Anterior cingulate cortex (tissue), 58 donors: ENCODE measurements around the gene DPYSL3.
A peak's percentile ranks its signal among the peaks of the same experiment; 100 is the strongest.
"Not testable (repeated sequence)": the region's sequence is repeated elsewhere in the genome, so short reads cannot be mapped to it uniquely, and the experiment has no call there.

ENCODE experiments used
- DNase-seq, 58 donors: peaks; one replicate each; lab custom pipeline; 2025; lab: John Stamatoyannopoulos, UW

DPYSL3 gene

GRCh38 chr5:147384346-147385193, 125.3 kb downstream of the DPYSL3 start:
- no peak for DNase-seq

- peak in 7 of 58 donors; percentile 14 to 50 (median 19) for DNase-seq
Measured at GRCh38 chr5:147382776-147383175, 127.1 kb downstream of the DPYSL3 start.

DNA sequence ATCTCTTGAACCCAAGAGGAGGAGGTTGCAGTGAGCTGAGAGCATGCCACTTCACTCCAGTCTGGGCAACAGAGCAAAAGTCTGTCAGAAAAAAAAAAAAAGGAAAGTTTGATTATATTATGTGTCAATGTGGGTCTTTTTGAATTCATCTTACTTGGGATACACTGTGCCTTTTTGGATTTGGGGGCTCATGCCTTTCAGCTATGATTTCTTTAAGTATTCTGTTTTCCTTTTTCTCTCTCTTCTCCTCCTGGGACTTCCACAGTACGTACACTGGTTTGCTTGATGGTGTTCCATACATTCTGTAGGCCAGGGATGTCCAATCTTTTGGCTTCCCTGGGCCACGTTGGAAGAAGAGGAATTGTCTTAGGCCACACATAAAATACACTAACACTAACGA, 128.3 kb downstream of the DPYSL3 start:
- no peak for DNase-seq

- DNase-seq: no peak
Measured at GRCh38 chr5:147377682-147378081, 132.2 kb downstream of the DPYSL3 start.

GRCh38 chr5:147375151-147375550, 134.7 kb downstream of the DPYSL3 start:
- DNase-seq: no peak

- no peak for DNase-seq
Measured at GRCh38 chr5:147373328-147373727, 136.5 kb downstream of the DPYSL3 start.

- DNase-seq: no peak
Measured at GRCh38 chr5:147372191-147372590, 137.7 kb downstream of the DPYSL3 start.

GRCh38 chr5:147371290-147371689, 138.6 kb downstream of the DPYSL3 start:
- no peak for DNase-seq

- no peak for DNase-seq
Measured at GRCh38 chr5:147369742-147370374, 140.0 kb downstream of the DPYSL3 start.

- DNase-seq: not testable (repeated sequence)
Measured at GRCh38 chr5:147367381-147367780, 142.5 kb downstream of the DPYSL3 start.

- DNase-seq: no peak
Measured at GRCh38 chr5:147361441-147362175, 148.3 kb downstream of the DPYSL3 start.

DNA sequence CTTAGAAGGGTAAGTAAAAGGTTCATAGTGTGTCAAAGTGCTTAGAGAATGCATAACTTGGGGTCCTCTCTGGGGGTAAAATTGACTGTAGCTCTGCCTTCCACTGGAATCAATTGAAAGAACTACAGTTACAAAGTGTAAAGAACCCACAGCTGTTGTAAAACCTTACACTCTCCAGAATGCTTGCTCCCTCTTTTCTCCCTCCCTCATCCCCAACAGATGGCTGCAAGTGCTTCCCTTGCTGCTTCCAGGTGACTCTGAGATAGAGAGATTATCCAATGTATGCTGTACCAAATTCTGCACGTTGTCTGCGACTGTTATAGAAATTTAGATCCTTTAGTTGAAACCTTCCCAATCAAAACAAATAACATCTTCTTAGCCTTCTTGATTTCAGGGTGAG, 149.1 kb downstream of the DPYSL3 start:
- DNase-seq: no peak

GRCh38 chr5:147359581-147359980, 150.3 kb downstream of the DPYSL3 start:
- DNase-seq: no peak

GRCh38 chr5:147359101-147359500, 150.8 kb downstream of the DPYSL3 start:
- no peak for DNase-seq

DNA sequence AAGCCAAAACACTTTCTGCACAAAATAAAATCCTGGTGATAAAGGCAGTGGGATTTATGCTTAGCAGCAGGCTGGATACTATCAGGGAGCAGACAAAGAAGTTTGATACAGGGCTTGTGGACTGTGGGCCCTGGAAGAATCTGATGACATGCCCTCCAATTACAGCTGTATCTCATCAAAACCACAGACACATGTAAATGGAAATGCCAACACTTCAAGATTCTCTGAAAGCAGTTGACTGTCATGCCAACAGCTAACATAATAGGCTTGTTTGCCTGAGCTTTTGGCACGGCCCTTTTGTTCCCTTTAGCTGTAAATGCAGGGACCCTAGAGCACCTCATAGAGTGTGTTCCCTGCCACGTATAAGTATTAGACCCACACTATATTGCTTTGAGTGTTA, 160.6 kb downstream of the DPYSL3 start:
- DNase-seq: no peak

- no peak for DNase-seq
Measured at GRCh38 chr5:147348451-147348850, 161.4 kb downstream of the DPYSL3 start.

- no peak for DNase-seq
Measured at GRCh38 chr5:147348046-147348445, 161.8 kb downstream of the DPYSL3 start.

DNA sequence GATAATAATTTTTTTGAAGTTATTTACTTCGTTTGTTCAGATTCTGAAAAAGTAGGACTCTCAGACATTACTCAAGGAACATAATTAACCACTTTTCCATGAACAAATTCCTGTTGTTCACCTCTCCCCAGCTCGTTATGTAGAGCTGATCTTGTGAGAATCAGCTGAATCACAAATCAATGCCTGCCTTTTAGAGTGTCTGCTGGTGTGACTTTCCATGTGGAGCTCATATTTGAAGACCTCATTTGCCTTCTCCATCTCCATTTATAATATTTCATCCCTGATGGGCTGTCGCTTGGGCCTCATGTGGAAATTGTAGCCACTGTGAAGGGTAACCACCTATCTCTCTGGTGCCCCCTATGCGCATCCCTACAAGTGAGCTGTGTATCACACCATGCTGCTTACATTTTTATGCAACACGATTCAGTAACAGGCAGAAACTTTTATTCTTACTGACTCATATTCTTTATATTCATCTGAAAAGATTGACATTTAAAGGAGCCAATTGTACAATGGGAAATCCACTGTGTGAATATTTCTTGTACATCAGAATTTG, 163.8 kb downstream of the DPYSL3 start:
- no peak for DNase-seq

DNA sequence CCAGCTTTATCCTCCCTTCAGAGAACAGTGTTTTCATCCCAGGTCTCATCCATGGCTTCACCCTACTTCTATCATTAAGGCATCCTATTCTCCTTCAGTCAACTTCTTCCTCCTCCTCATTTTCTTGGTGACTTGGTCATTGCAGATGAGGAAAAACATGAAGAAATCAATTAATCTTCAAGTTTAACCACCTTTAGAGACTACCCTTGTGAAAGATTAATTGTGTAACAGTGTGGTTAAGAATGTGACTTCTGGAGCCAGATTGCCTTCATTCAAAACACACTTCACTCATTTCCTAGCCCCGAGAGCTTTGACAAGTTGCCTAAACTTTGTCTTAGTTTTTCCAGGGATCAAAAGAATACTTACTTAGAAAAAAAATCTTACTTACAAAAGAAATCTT, 165.0 kb downstream of the DPYSL3 start:
- DNase-seq: no peak

DNA sequence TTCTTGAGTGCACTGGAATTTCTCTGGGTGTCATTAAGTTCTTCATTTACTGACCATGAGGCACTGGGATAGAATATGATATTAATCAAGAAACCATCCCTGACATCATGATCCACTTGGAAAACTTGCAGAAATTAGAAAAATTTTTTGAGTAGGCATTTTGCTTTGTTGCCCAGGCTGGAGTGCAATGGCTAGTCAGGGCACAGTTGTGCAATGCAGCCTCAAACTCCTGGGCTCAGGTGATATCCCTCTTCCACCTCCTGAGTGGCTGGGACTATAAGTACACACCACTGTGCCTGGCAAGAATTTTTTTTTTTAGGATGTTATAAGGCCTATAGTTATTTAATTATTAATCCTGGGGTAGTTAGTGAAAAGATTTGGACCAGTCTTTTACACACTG, 168.5 kb downstream of the DPYSL3 start:
- DNase-seq: no peak

GRCh38 chr5:147340941-147341340, 168.9 kb downstream of the DPYSL3 start:
- DNase-seq: no peak
